K562 (cell line): Measurements from ENCODE around the gene YIF1A. TPM values are rescaled to one million over a fixed set of nuclear protein-coding genes. Genes with fewer than 3 reads are reported as not detected.

ENCODE experiments used
- KAT7 ChIP-seq: sonication (generic); formaldehyde crosslinking; IDR thresholded peaks from 2 replicates; pipeline ENCODE4 v1.8.0; 2022; ENCODE audit warnings: missing genetic modification reagents, mild to moderate bottlenecking, borderline replicate concordance
- MCM2 ChIP-seq: fragments of 450-650 bp; IDR thresholded peaks from 2 replicates; pipeline ENCODE4 v1.6.1; 2017; ENCODE audit warnings: low read depth, mild to moderate bottlenecking
- NR2C1 ChIP-seq, 2 experiments: fragments of 450-650 bp; IDR thresholded peaks; 2 replicates each; pipeline ENCODE4 v1.6.1; 2017; ENCODE audit warnings: mild to moderate bottlenecking in 2 of 2, antibody characterized with exemption in 1 of 2, inconsistent platforms in 1 of 2, missing compliant biosample characterization in 1 of 2, missing genetic modification characterization in 1 of 2
- PBX2 ChIP-seq, 2 experiments: IDR thresholded peaks in 1 of 2; conservative IDR thresholded peaks in 1 of 2; 2 replicates each; pipeline ENCODE4 v1.6.1; 2016; ENCODE audit warnings: low read depth in 2 of 2, mild to moderate bottlenecking in 1 of 2, missing compliant biosample characterization in 1 of 2, missing genetic modification characterization in 1 of 2, moderate library complexity in 1 of 2
- ZBTB7A ChIP-seq: IDR thresholded peaks from 2 replicates; pipeline ENCODE4 v1.6.1; 2011; ENCODE audit warnings: low read depth, mild to moderate bottlenecking, low read length, moderate library complexity, borderline replicate concordance; ENCODE audit not compliant: control insufficient read depth
- polyA plus RNA-seq, 8 experiments: library from polyadenylated mRNA; depleted of rRNA in 4 of 8; stranded (reverse) in 5 of 8; unstranded in 3 of 8; fragments of >200 nt; fragmentation: Nextera tagmentation in 2 of 8; fragmentation: Illumina TruSeq in 1 of 8; extraction: Ambion mirVana in 2 of 8; extraction: Trizol in 1 of 8; gene quantifications; 2 replicates each; pipeline versions ENCODE4 v1.2.1 to v1.2.3, GENCODE V29; 2011 to 2014; ENCODE audit warnings: inconsistent platforms in 1 of 8, missing spikeins in 1 of 8
- total RNA-seq, 7 experiments: library from RNA; depleted of rRNA in 6 of 7; stranded (reverse); fragments of >200 nt in 6 of 7; fragmentation: Illumina TruSeq in 2 of 7; extraction: Trizol in 2 of 7; gene quantifications; 2 replicates each; pipeline versions ENCODE4 v1.2.1 to v1.2.3, GENCODE V29; 2011 to 2021; ENCODE audit warnings: low replicate concordance in 1 of 7

YIF1A gene
- total and polyA plus RNA-seq, 9 of the 15 experiments (the other 6 are each of a cell fraction or from before 2014, with no cell fraction given), result 8.6 to 121 (median 77.2) TPM

DNA sequence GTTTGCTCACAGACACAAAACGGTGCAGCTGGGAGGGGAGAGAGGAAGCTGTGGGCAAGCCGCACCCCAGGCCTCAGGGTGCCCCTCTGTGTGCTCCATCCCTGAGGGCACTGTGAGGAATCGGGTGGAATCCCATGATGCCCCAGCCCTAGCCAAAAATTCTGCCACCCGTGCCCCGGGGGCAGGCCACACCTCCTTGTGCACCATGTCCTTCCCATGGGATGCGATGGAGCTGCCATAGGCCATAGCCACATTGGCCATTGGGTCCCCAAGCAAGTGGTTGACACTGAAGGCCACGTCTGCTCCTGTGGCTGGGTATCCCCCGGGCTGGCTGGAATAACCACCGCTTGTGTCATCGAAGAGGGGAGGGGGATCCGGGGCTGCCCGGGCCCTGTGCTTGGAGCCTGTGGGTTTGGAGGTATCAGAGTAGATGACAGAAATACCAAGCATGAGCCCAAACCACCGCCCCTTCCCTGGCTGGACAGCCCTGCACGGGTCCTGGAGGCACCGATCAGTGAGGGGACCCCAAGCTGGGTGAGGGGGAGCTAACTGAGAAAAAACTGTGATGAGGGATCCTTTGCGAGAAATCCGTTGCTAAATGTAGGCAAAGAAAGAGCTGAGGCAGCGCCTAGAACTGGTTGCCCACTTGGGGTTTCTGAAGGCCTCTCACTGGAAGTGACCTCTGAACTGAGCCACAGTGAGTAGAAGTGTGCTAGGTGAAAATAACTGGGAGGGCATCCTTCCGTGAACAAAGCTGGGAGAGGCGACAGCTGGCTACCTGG is 863 bp downstream of the YIF1A start (continued):
- TF ChIP-seq PBX2 (CRISPR knock-in tag; IDR thresholded peaks at IDR 0.05; ENCODE audit: low read depth), result no peak
- TF ChIP-seq PBX2 (tag; conservative IDR thresholded peaks at IDR 0.05; ENCODE audit: low read depth), result no peak
- TF ChIP-seq ZBTB7A, result 0 out of 2 replicates have a peak, but pooled peaks have one; percentile 32
- TF ChIP-seq KAT7 (CRISPR knock-in tag), result peak; percentile 29; the same call in 1 of the 2 replicates
- TF ChIP-seq NR2C1 (IDR thresholded peaks at IDR 0.05), result 0 out of 2 replicates have a peak, but pooled peaks have one; percentile 62
- TF ChIP-seq NR2C1 (tag; IDR thresholded peaks at IDR 0.05), result peak; percentile 52
- TF ChIP-seq MCM2, result no peak
